Bronchial smooth muscle cell (primary cell): Measurements from ENCODE around the gene PLEKHD1. TPM values are rescaled to one million over a fixed set of nuclear protein-coding genes. Genes with fewer than 3 reads are reported as not detected.

ENCODE experiments used
- total RNA-seq: library from RNA; depleted of rRNA; stranded (reverse); fragments of >200 nt; gene quantifications from 2 replicates; pipeline ENCODE4 v1.2.1, GENCODE V29; 2014

Gene PLEKHD1
- under 0.01 TPM in 2 replicates for total RNA-seq

GRCh38 chr14:69484444-69485314 is at the start of gene PLEKHD1:
Gene PLEKHD1 (plus strand): TSS chr14:69484728. CDS start chr14:69484966, 238 bp downstream.

GRCh38 chr14:69574263-69574953 is 89.9 kb downstream of the PLEKHD1 start, which contains the start of gene CCDC177:
Gene CCDC177 (minus strand): TSS chr14:69574871. CDS start chr14:69573622, 1,249 bp downstream.

Other genes starting within 250 kb of the PLEKHD1 start
- 0.32 and 0.77 TPM in 2 replicates for gene GALNT16, start 224.6 kb upstream of the PLEKHD1 start, total RNA-seq
- gene ERH, start 86.4 kb upstream of the PLEKHD1 start, total RNA-seq: 226 and 389 TPM in 2 replicates
- gene SLC39A9, start 86.0 kb upstream of the PLEKHD1 start, total RNA-seq: 76.0 and 84.9 TPM in 2 replicates
- gene CCDC177, start 90.1 kb downstream of the PLEKHD1 start, total RNA-seq: 0.09 TPM in 1 of 2 replicates, not detected in the other
- 3.2 and 4.6 TPM in 2 replicates for gene SUSD6, start 126.9 kb downstream of the PLEKHD1 start, total RNA-seq